ENCODE measurements around the gene AMER2. TPM values are rescaled to one million over a fixed set of nuclear protein-coding genes. Genes with fewer than 3 reads are reported as not detected.

The AMER2 gene
- polyA plus RNA-seq, 1 experiment: not detected

DNA sequence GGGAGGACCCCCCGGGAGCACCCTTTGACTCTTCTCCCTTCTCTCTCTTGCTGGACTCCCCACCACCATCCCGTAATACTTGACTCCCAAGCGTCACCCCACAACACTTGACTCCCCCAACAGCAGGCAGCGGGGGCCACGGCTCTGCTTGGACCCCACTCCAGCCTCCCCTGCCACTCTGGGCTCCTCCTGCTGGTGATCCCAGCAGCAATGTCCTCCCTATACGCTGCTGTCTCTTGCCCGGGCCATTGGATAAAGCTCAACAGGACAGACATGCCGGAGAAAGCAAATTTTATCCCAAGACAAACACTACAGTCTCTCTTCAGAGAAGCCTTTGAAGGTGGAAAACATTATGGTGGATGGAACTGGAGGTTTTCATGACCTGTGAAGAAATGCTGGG lies 20.4 kb upstream of the AMER2 start:
- H3K36me3 ChIP-seq (ENCODE audit: control insufficient read depth, insufficient read depth, low read length): no peaks in the 10 kb centered on the region
- no peak for DNase-seq (ENCODE audit: low read depth)
- CTCF ChIA-PET: interaction anchor here (1.1 kb wide), 1 partner anchor 81 kb away, joined by 3 read pairs; no protein-coding TSS in a partner anchor
- H3K4me3 ChIP-seq (ENCODE audit: low read depth, low read length): no peak overlapping the region
- POLR2A ChIA-PET: no interaction called here
- TF ChIP-seq, protein P1, sequence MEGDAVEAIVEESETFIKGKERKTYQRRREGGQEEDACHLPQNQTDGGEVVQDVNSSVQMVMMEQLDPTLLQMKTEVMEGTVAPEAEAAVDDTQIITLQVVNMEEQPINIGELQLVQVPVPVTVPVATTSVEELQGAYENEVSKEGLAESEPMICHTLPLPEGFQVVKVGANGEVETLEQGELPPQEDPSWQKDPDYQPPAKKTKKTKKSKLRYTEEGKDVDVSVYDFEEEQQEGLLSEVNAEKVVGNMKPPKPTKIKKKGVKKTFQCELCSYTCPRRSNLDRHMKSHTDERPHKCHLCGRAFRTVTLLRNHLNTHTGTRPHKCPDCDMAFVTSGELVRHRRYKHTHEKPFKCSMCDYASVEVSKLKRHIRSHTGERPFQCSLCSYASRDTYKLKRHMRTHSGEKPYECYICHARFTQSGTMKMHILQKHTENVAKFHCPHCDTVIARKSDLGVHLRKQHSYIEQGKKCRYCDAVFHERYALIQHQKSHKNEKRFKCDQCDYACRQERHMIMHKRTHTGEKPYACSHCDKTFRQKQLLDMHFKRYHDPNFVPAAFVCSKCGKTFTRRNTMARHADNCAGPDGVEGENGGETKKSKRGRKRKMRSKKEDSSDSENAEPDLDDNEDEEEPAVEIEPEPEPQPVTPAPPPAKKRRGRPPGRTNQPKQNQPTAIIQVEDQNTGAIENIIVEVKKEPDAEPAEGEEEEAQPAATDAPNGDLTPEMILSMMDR (IDR thresholded peaks at IDR 0.05; ENCODE audit: insufficient read depth, low read depth, low read length): no peak
- H3K27me3 ChIP-seq (ENCODE audit: control insufficient read depth, insufficient read depth, low read length): peaks cover 5% of the 10 kb centered on the region

DNA sequence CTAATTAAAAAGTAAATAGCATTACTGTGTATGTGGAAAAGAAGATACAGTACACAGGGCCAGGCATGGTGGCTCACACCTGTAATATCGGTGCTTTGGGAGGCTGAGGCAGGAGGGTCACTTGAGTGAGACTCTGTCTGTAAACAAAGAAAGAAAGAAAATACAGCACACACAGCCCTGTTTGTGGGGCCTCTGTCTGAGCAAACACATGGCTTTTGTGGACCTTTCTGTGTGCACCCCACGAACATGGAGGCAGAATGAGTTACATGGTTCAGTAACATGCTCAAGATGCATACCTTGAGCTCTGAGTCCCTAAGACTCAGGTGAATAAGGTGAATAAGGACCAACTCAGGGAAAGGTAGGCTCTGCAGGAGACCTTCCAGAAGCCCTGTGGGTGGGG lies 20.0 kb upstream of the AMER2 start:
- ChIA-PET CTCF (interaction anchor here (1.1 kb wide), 1 partner anchor 80 kb away, joined by 3 read pairs; no protein-coding TSS in a partner anchor), POLR2A (no interaction called here)
- Histone ChIP-seq H3K36me3 (ENCODE audit: control insufficient read depth, insufficient read depth, low read length) (no peaks in the 10 kb centered on the region), H3K27me3 (ENCODE audit: control insufficient read depth, insufficient read depth, low read length) (peaks cover 5% of the 10 kb centered on the region), H3K4me3 (ENCODE audit: low read depth, low read length) (no peak overlapping the region)
- DNase-seq (ENCODE audit: low read depth): no peak
- TF ChIP-seq, protein P1 (IDR thresholded peaks at IDR 0.05; ENCODE audit: insufficient read depth, low read depth, low read length): no peak

DNA sequence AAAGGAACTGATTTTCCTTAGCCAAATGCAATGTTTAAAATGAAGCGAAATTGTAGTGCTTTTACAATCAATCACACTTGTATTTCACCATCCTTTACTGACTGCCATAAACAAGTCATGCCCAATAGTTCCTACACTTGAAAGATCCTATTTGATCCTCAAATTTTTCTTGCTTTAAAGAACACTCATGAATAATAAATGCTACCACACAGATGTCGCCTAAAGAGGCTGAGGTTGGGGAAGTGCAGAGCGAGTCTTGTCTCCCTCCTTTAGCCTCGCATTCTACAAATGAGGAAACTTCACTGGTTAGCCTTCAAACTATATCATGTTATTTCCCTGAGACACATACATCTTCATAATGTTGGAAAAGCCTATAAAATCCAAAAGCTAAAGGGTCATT lies 18.7 kb upstream of the AMER2 start:
- ChIA-PET CTCF (no interaction called here), POLR2A (no interaction called here)
- Histone ChIP-seq H3K4me3 (ENCODE audit: low read depth, low read length) (no peak overlapping the region), H3K36me3 (ENCODE audit: control insufficient read depth, insufficient read depth, low read length) (no peaks in the 10 kb centered on the region), H3K27me3 (ENCODE audit: control insufficient read depth, insufficient read depth, low read length) (peaks cover 5% of the 10 kb centered on the region)
- TF ChIP-seq, protein P1 (IDR thresholded peaks at IDR 0.05; ENCODE audit: insufficient read depth, low read depth, low read length): no peak
- no peak for DNase-seq (ENCODE audit: low read depth)

DNA sequence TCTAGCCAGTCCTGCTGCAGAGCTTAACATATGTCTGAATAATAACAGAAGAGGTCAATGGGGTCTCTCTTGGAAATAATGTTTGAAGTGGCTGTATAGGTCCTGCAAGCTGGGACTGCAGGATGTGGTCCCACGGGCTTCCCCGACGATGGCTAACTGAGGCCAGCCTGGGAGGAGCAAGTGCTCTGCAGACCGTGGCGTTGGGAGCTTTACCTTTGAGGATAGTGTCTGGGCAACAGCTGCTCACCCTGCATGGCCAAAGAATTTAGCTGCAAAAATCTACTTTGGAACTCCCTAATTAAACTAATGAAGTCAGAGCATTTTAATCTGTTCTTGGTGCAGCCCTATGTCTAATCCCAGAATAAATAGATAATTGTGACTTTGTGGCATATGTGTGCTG lies 18.2 kb upstream of the AMER2 start:
- CTCF ChIA-PET: no interaction called here
- POLR2A ChIA-PET: no interaction called here
- Histone ChIP-seq H3K36me3 (ENCODE audit: control insufficient read depth, insufficient read depth, low read length) (no peaks in the 10 kb centered on the region), H3K27me3 (ENCODE audit: control insufficient read depth, insufficient read depth, low read length) (peaks cover 5% of the 10 kb centered on the region), H3K4me3 (ENCODE audit: low read depth, low read length) (no peak overlapping the region)
- TF ChIP-seq, protein P1 (IDR thresholded peaks at IDR 0.05; ENCODE audit: insufficient read depth, low read depth, low read length): no peak
- no peak for DNase-seq (ENCODE audit: low read depth)

DNA sequence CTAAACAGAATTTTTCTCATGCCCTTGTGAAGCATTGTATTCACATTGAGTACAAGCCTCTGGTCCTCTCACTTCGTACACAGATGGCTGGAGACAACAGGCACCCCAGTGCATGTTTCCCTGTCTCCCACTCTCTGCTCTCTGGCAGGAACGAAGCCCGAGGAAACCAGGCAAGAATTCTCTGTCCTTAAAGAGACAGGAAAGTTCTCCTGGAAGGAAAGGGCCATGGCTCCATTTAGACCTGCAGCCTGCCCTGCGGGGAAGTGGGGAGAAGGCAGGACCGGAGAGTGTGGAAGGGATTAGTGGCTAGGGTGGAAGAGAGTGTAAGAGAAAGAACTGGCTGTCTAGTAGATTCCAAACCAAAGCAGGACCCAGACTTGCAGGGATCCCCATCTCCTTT lies 15.5 kb upstream of the AMER2 start:
- no peak overlapping the region for H3K4me3 ChIP-seq (ENCODE audit: low read depth, low read length)
- H3K36me3 ChIP-seq (ENCODE audit: control insufficient read depth, insufficient read depth, low read length): no peaks in the 10 kb centered on the region
- TF ChIP-seq, protein P1 (IDR thresholded peaks at IDR 0.05; ENCODE audit: insufficient read depth, low read depth, low read length): no peak
- no peak for DNase-seq (ENCODE audit: low read depth)
- peaks cover 3% of the 10 kb centered on the region for H3K27me3 ChIP-seq (ENCODE audit: control insufficient read depth, insufficient read depth, low read length)
- ChIA-PET POLR2A (interaction anchor here (0.6 kb wide), 1 partner anchor 12 kb away, joined by 3 read pairs; no protein-coding TSS in a partner anchor), CTCF (no interaction called here)
